HEK293 (cell line): ENCODE measurements around the gene PHLDA1.

Source experiments
- CTCF ChIA-PET: fragments of 350-600 bp; formaldehyde crosslinking; extraction: SDS; loops from one replicate; lab custom pipeline; 2021; ENCODE audit warnings: antibody characterized with exemption; lab: Yijun Ruan, JAX
- POLR2A ChIA-PET: fragments of 300-600 bp; formaldehyde crosslinking; extraction: SDS; loops from one replicate; lab custom pipeline; 2020; ENCODE audit warnings: antibody characterized with exemption, inconsistent platforms; lab: Yijun Ruan, JAX
- H3K27ac ChIP-seq: fragments of 200-500 bp; sonication (Bioruptor generic); 2 replicates; pipeline ENCODE4 v1.5.1; 2014; ENCODE audit warnings: low read depth, low read length, control low read depth, inconsistent platforms; ENCODE audit errors: extremely low read depth
- H3K36me3 ChIP-seq, 2 experiments: fragments of 200-500 bp in 1 of 2; sonication (Bioruptor generic) in 1 of 2; 1 replicate in 1 of 2; 2 replicates in 1 of 2; pipeline ENCODE4 v1.5.1; 2014 to 2017; ENCODE audit warnings: inconsistent platforms in 2 of 2, low read length in 2 of 2; ENCODE audit not compliant: control insufficient read depth in 2 of 2, insufficient read depth in 1 of 2
- H3K4me1 ChIP-seq: fragments of 200-500 bp; sonication (Bioruptor generic); 2 replicates; pipeline ENCODE4 v1.5.1; 2014; ENCODE audit warnings: mild to moderate bottlenecking, low read length, inconsistent platforms; ENCODE audit not compliant: control insufficient read depth, insufficient read depth
- H3K4me3 ChIP-seq: 2 replicates; pipeline ENCODE4 v1.5.1; 2011; ENCODE audit warnings: low read depth, mild to moderate bottlenecking, control low read depth, low read length, moderate library complexity
- H3K9me3 ChIP-seq: fragments of 200-500 bp; sonication (Bioruptor generic); 2 replicates; pipeline ENCODE4 v1.5.1; 2014; ENCODE audit warnings: low read depth, low read length, inconsistent platforms; ENCODE audit not compliant: control insufficient read depth, insufficient read depth
- EGR2 ChIP-seq: fragments of 450-650 bp; formaldehyde crosslinking; IDR thresholded peaks from 2 replicates; pipeline ENCODE4 v1.5.1; 2016; ENCODE audit warnings: low read depth, missing biosample characterization, missing genetic modification characterization
- HOXA7 ChIP-seq: sonication (generic); formaldehyde crosslinking; IDR thresholded peaks from 2 replicates; pipeline ENCODE4 v1.8.1; 2022; ENCODE audit warnings: missing genetic modification reagents, borderline replicate concordance
- HOXD13 ChIP-seq: sonication (generic); formaldehyde crosslinking; IDR thresholded peaks from 2 replicates; pipeline ENCODE4 v1.8.0; 2022; ENCODE audit warnings: missing genetic modification reagents, borderline replicate concordance
- KLF1 ChIP-seq: fragments of 450-650 bp; formaldehyde crosslinking; IDR thresholded peaks from 2 replicates; pipeline ENCODE4 v1.5.1; 2016; ENCODE audit warnings: missing biosample characterization, missing genetic modification characterization
- MZF1 ChIP-seq: fragments of 450-650 bp; formaldehyde crosslinking; IDR thresholded peaks from 2 replicates; pipeline ENCODE4 v1.5.1; 2017; ENCODE audit warnings: missing biosample characterization, missing genetic modification characterization, borderline replicate concordance
- TCF7L2 ChIP-seq: IDR thresholded peaks from 2 replicates; pipeline ENCODE4 v1.6.1; 2011; ENCODE audit warnings: low read depth, mild to moderate bottlenecking, inconsistent platforms, low read length, moderate library complexity, borderline replicate concordance
- ZBTB6 ChIP-seq: fragments of 450-650 bp; formaldehyde crosslinking; IDR thresholded peaks from 2 replicates; pipeline ENCODE4 v1.5.1; 2017; ENCODE audit warnings: missing biosample characterization, missing genetic modification characterization
- ZFP69B ChIP-seq: fragments of 450-650 bp; formaldehyde crosslinking; IDR thresholded peaks from 2 replicates; pipeline ENCODE4 v1.5.1; 2016; ENCODE audit warnings: missing biosample characterization, missing genetic modification characterization
- ZNF138 ChIP-seq: fragments of 450-650 bp; formaldehyde crosslinking; IDR thresholded peaks from 2 replicates; pipeline ENCODE4 v1.5.1; 2016; ENCODE audit warnings: missing biosample characterization, missing genetic modification characterization, borderline replicate concordance
- ZNF140 ChIP-seq: fragments of 450-650 bp; formaldehyde crosslinking; IDR thresholded peaks from 2 replicates; pipeline ENCODE4 v1.5.1; 2016; ENCODE audit warnings: missing biosample characterization, missing genetic modification characterization
- ZNF221 ChIP-seq: fragments of 450-650 bp; formaldehyde crosslinking; IDR thresholded peaks from 2 replicates; pipeline ENCODE4 v1.5.1; 2017; ENCODE audit warnings: missing biosample characterization, missing genetic modification characterization, borderline replicate concordance
- ZNF311 ChIP-seq: fragments of 450-650 bp; formaldehyde crosslinking; IDR thresholded peaks from 2 replicates; pipeline ENCODE4 v1.5.1; 2017; ENCODE audit warnings: missing biosample characterization, missing genetic modification characterization, borderline replicate concordance
- ZNF324 ChIP-seq: fragments of 450-650 bp; formaldehyde crosslinking; IDR thresholded peaks from 2 replicates; pipeline ENCODE4 v1.5.1; 2016; ENCODE audit warnings: missing biosample characterization, missing genetic modification characterization
- ZNF366 ChIP-seq: fragments of 450-650 bp; formaldehyde crosslinking; conservative IDR thresholded peaks from 2 replicates; pipeline ENCODE4 v1.5.1; 2016; ENCODE audit warnings: missing biosample characterization, missing genetic modification characterization
- ZNF426 ChIP-seq: fragments of 450-650 bp; formaldehyde crosslinking; IDR thresholded peaks from 2 replicates; pipeline ENCODE4 v1.5.1; 2017; ENCODE audit warnings: missing biosample characterization, missing genetic modification characterization, mild to moderate bottlenecking, inconsistent platforms, moderate library complexity
- TF ChIP-seq, protein P1 (sequence below): fragments of 450-650 bp; formaldehyde crosslinking; conservative IDR thresholded peaks from 2 replicates; pipeline ENCODE4 v1.5.1; 2016; ENCODE audit warnings: low read depth, missing biosample characterization, missing genetic modification characterization

PHLDA1 gene

GRCh38 chr12:76073561-76073960 lies 42.0 kb upstream of the PHLDA1 start (continued):
- no peak for TF ChIP-seq ZNF221 (tag by site-specific recombination)

- H3K4me1 ChIP-seq = no peaks in the 10 kb centered on the region
- POLR2A ChIA-PET = interaction anchor here (0.7 kb wide), 1 partner anchor 549 kb away, joined by 7 read pairs; no protein-coding TSS in a partner anchor
- no peaks in the 10 kb centered on the region for H3K9me3 ChIP-seq
- H3K27ac ChIP-seq = no peak overlapping the region
- TF ChIP-seq MZF1 (tag by site-specific recombination) (no peak), KLF1 (tag by site-specific recombination) (no peak), HOXD13 (no peak), ZNF324 (no peak), ZFP69B (tag by site-specific recombination) (no peak), ZNF311 (tag by site-specific recombination) (no peak), HOXA7 (no peak), ZNF138 (tag by site-specific recombination) (no peak), TCF7L2 (no peak)
- TF ChIP-seq, all 188 proteins: peak for 0
- H3K36me3 ChIP-seq = peaks cover 16 to 59% of the 10 kb centered on the region in 2 experiments
- CTCF ChIA-PET = no interaction called here
- H3K4me3 ChIP-seq = no peak overlapping the region
These were observed 41.0 kb upstream of the PHLDA1 start for GRCh38 chr12:76072568-76072967.

GRCh38 chr12:76069339-76069738 lies 37.8 kb upstream of the PHLDA1 start:
- TF ChIP-seq EGR2 (tag by site-specific recombination) = no peak
- no peak for TF ChIP-seq ZNF366 (tag by site-specific recombination)
- no peak overlapping the region for H3K4me3 ChIP-seq
- peaks cover 43 to 85% of the 10 kb centered on the region in 2 experiments for H3K36me3 ChIP-seq
- CTCF ChIA-PET = interaction anchor here (0.7 to 1.1 kb wide), 2 partner anchors 12 to 57 kb away, joined by 3 to 7 read pairs; no protein-coding TSS in a partner anchor
- H3K27ac ChIP-seq = no peak overlapping the region
- H3K4me1 ChIP-seq = no peaks in the 10 kb centered on the region
- H3K9me3 ChIP-seq = no peaks in the 10 kb centered on the region
- POLR2A ChIA-PET = interaction anchor here (0.6 kb wide), 1 partner anchor 135 kb away, joined by 4 read pairs; no protein-coding TSS in a partner anchor

GRCh38 chr12:76065917-76066316 lies 34.3 kb upstream of the PHLDA1 start:
- ChIA-PET POLR2A (no interaction called here), CTCF (no interaction called here)
- peaks cover 63 to 87% of the 10 kb centered on the region in 2 experiments for H3K36me3 ChIP-seq
- H3K4me3 ChIP-seq = no peak overlapping the region
- no peaks in the 10 kb centered on the region for H3K9me3 ChIP-seq
- no peaks in the 10 kb centered on the region for H3K4me1 ChIP-seq
- no peak overlapping the region for H3K27ac ChIP-seq
- no peak for TF ChIP-seq EGR2 (tag by site-specific recombination)
- no peak for TF ChIP-seq ZBTB6 (tag by site-specific recombination)
- TF ChIP-seq, protein P1, sequence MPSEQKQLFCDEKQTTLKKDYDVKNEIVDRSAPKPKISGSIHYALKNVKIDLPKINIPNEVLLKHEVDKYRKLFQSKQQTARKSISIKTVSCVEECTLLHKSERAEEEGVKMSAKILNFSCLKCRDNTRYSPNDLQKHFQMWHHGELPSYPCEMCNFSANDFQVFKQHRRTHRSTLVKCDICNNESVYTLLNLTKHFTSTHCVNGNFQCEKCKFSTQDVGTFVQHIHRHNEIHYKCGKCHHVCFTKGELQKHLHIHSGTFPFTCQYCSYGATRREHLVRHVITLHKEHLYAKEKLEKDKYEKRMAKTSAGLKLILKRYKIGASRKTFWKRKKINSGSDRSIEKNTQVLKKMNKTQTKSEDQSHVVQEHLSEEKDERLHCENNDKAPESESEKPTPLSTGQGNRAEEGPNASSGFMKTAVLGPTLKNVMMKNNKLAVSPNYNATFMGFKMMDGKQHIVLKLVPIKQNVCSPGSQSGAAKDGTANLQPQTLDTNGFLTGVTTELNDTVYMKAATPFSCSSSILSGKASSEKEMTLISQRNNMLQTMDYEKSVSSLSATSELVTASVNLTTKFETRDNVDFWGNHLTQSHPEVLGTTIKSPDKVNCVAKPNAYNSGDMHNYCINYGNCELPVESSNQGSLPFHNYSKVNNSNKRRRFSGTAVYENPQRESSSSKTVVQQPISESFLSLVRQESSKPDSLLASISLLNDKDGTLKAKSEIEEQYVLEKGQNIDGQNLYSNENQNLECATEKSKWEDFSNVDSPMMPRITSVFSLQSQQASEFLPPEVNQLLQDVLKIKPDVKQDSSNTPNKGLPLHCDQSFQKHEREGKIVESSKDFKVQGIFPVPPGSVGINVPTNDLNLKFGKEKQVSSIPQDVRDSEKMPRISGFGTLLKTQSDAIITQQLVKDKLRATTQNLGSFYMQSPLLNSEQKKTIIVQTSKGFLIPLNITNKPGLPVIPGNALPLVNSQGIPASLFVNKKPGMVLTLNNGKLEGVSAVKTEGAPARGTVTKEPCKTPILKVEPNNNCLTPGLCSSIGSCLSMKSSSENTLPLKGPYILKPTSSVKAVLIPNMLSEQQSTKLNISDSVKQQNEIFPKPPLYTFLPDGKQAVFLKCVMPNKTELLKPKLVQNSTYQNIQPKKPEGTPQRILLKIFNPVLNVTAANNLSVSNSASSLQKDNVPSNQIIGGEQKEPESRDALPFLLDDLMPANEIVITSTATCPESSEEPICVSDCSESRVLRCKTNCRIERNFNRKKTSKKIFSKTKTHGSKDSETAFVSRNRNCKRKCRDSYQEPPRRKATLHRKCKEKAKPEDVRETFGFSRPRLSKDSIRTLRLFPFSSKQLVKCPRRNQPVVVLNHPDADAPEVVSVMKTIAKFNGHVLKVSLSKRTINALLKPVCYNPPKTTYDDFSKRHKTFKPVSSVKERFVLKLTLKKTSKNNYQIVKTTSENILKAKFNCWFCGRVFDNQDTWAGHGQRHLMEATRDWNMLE (tag by site-specific recombination) = 0 out of 2 replicates have a peak, but pooled peaks have one; percentile 24
- no peak for TF ChIP-seq HOXA7
- TF ChIP-seq ZNF426 (tag by site-specific recombination) = peak; percentile 12; the same call in 1 of the 2 replicates
- TF ChIP-seq ZNF140 (tag by site-specific recombination) = peak; percentile 6; the same call in 1 of the 2 replicates
